ENCODE measurements around the gene SEMA5A. TPM values are rescaled to one million over a fixed set of nuclear protein-coding genes. Genes with fewer than 3 reads are reported as not detected.

The SEMA5A gene
- polyA plus RNA-seq, 3 donors, result not detected

GRCh38 chr5:9431151-9431495, 114.8 kb downstream of the SEMA5A start:
- H3K36me3 Mint-ChIP-seq, result no peaks in the 10 kb centered on the region
- Histone ChIP-seq H3K27ac (ENCODE audit: low read depth in 1 of 2, low read length in 2 of 2) (no peak overlapping the region), H2AFZ (ENCODE audit: insufficient read depth, low read depth, low read length, poor library complexity, severe bottlenecking) (no peak overlapping the region), H3K27me3 (ENCODE audit: control insufficient read depth in 2 of 2, insufficient read depth in 2 of 2, low read length in 2 of 2) (no peaks in the 10 kb centered on the region), H3K4me1 (ENCODE audit: control insufficient read depth in 1 of 2, insufficient read depth in 2 of 2, low read length in 2 of 2) (no peaks in the 10 kb centered on the region), H3K9me3 (replicated peaks in 1 of 2; ENCODE audit: control insufficient read depth in 1 of 2, insufficient read depth in 1 of 2, low read length in 2 of 2) (no peaks in the 10 kb centered on the region), H3K36me3 (replicated peaks in 1 of 2; ENCODE audit: control insufficient read depth in 1 of 2, insufficient read depth in 2 of 2, low read length in 2 of 2) (no peaks in the 10 kb centered on the region), H3K4me3 (replicated peaks in 1 of 3; ENCODE audit: low read depth in 2 of 3, low read length in 3 of 3) (no peak overlapping the region), H3K9ac (ENCODE audit: insufficient read depth, low read length, poor library complexity, severe bottlenecking) (no peak overlapping the region), H3K79me2 (ENCODE audit: insufficient read depth, low read length) (no peaks in the 10 kb centered on the region), H3K4me2 (replicated peaks; ENCODE audit: extremely low read depth, low read length, poor library complexity, severe bottlenecking) (no peak overlapping the region), H4K20me1 (ENCODE audit: insufficient read depth, low read length) (no peaks in the 10 kb centered on the region)
- H3K27me3 Mint-ChIP-seq (ENCODE audit: low read depth in 3 of 3), result no peaks in the 10 kb centered on the region
- no peaks in the 10 kb centered on the region for H3K4me1 Mint-ChIP-seq
- intact Hi-C loops (cut with micrococcal nuclease), result no loop called here
- no peak overlapping the region for H3K27ac Mint-ChIP-seq
- H3K4me3 Mint-ChIP-seq, result no peak overlapping the region
- DNase-seq, result no peak
- TF ChIP-seq CTCF (IDR thresholded peaks at IDR 0.05), result no peak
- peaks cover 0 to 4% (median 0%) of the 10 kb centered on the region in 7 donors for H3K9me3 Mint-ChIP-seq

GRCh38 chr5:9430306-9430705, 115.6 kb downstream of the SEMA5A start:
- Mint-ChIP-seq H3K9me3 (peaks cover 0 to 4% (median 0%) of the 10 kb centered on the region in 7 donors), H3K27ac (no peak overlapping the region), H3K36me3 (no peaks in the 10 kb centered on the region), H3K27me3 (ENCODE audit: low read depth in 3 of 3) (no peaks in the 10 kb centered on the region), H3K4me1 (no peaks in the 10 kb centered on the region), H3K4me3 (no peak overlapping the region)
- H3K9ac ChIP-seq (ENCODE audit: insufficient read depth, low read length, poor library complexity, severe bottlenecking), result no peak overlapping the region
- H3K4me1 ChIP-seq (ENCODE audit: control insufficient read depth in 1 of 2, insufficient read depth in 2 of 2, low read length in 2 of 2), result no peaks in the 10 kb centered on the region
- H3K79me2 ChIP-seq (ENCODE audit: insufficient read depth, low read length), result no peaks in the 10 kb centered on the region
- no peaks in the 10 kb centered on the region for H4K20me1 ChIP-seq (ENCODE audit: insufficient read depth, low read length)
- intact Hi-C loops (cut with micrococcal nuclease), result no loop called here
- 81% methylated on average over 2 of the region's 2 CpGs for WGBS (ENCODE audit: insufficient coverage)
- H3K9me3 ChIP-seq (replicated peaks in 1 of 2; ENCODE audit: control insufficient read depth in 1 of 2, insufficient read depth in 1 of 2, low read length in 2 of 2), result no peaks in the 10 kb centered on the region
- no peak overlapping the region for H3K4me3 ChIP-seq (replicated peaks in 1 of 3; ENCODE audit: low read depth in 2 of 3, low read length in 3 of 3)
- TF ChIP-seq CTCF (IDR thresholded peaks at IDR 0.05), result no peak
- no peak overlapping the region for H3K27ac ChIP-seq (ENCODE audit: low read depth in 1 of 2, low read length in 2 of 2)
- no peak overlapping the region for H2AFZ ChIP-seq (ENCODE audit: insufficient read depth, low read depth, low read length, poor library complexity, severe bottlenecking)
- DNase-seq, result no peak
- no peak overlapping the region for H3K4me2 ChIP-seq (replicated peaks; ENCODE audit: extremely low read depth, low read length, poor library complexity, severe bottlenecking)
- no peaks in the 10 kb centered on the region for H3K36me3 ChIP-seq (replicated peaks in 1 of 2; ENCODE audit: control insufficient read depth in 1 of 2, insufficient read depth in 2 of 2, low read length in 2 of 2)
- H3K27me3 ChIP-seq (ENCODE audit: control insufficient read depth in 2 of 2, insufficient read depth in 2 of 2, low read length in 2 of 2), result no peaks in the 10 kb centered on the region
